Activated CD8-positive, alpha-beta memory T cell treated with anti-CD3 and anti-CD28 coated beads, Interleukin-2, amount 50 U/mL, for 1 hour (primary cell): Measurements from ENCODE around the gene ZNF783.
"Not testable (repeated sequence)": the region's sequence is repeated elsewhere in the genome, so short reads cannot be mapped to it uniquely, and the experiment has no call there.

Experiments
- DNase-seq: peaks from one replicate; pipeline ENCODE4 v3.0.0-alpha.2; 2020; ENCODE audit errors: extremely low read depth

ZNF783 gene

DNA sequence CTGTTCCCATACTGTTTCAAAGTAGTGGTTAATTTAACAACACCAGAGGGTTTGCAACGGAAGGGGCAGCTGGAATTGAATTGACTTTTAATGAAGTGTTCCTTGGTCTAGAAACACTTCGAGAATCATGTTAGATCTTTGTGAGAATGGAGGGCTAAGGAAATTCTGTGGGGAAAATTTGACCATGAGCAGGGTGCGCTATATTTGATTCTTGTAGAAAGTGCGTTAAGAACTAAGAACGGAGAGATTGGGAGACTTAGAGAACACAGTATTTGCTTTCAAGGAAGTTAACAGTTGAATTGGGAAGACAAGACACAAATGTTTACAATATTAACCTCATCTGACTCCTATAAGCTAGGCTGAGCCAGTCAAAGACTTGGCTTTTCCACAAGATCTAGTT lies 21.4 kb upstream of the ZNF783 start:
- DNase-seq, result no peak

DNA sequence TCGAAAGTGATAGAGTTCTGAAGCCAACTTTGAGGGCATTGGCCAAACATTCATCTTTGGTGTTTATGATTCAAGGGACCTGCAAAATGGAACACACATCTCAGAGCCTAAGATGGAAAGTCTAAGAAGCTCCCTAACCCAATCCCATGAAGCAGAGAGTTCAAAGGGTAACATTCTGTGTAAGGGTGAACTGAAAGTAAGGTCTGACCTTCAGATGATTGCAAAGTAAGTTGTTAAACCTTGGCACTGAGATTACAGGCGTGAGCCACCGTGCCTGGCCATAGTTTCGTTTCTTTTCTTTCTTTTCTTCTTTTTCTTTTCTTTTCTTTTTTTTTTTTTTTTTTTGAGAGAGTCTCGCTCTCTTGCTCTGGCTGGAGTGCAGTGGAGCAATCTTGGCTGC lies 20.3 kb upstream of the ZNF783 start:
- no peak for DNase-seq

DNA sequence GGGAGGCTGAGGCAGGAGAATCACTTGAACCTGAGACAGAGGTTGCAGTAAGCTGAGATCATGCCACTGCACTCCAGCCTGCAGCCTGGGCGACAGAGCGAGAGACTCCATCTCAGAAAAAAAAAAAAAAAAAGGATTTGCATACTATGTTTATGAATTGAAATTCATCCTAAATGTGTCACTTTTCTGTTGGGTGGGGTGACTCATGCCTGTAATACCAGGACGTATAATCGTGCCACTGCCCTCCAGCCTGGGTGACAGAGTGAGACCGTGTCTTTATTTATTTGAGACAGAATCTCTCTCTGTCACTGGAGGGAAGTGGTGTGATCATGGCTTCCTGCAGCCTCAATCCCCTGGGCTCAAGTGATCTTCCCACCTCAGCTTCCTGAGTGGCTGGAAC lies 16.8 kb upstream of the ZNF783 start:
- DNase-seq, result no peak

DNA sequence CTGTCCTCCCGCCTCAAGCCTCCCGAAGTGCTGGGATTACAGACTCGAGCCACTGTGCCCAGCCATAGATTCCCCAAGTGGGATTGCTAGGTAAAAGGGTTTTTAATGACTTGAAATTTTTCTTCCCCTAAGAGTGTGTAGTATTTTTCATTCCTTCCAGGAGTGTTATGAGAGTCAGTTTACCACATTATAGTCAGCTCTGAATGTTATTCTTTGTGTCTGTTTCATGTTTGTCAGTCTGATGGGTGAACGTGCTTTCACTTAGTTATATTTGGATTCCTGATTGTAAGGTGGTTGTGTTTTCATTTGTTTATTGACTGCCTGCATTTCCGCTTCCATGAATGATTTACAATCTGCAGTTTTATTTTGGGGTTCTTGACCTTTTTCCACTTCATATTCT lies 16.3 kb upstream of the ZNF783 start:
- DNase-seq, result no peak

DNA sequence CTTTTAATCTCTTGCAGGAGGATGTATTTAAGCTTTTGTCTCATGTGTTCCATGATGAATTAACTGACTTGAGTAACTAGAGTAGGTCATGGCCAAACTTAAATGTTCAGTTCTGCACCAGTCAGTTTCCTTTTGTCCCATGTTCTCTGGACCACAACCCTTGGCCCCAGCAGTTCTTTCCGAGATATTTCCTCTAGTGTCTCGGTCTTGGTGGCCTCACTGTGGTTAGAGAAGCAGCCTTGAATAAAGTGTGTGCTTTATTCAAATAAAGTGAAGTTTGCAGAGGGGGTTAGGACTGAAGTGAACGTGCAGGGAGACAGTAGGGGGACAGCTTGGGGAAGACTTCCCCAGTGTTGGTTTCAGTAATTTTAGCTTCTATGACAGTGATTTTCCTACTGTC lies 13.2 kb upstream of the ZNF783 start:
- DNase-seq, result no peak

DNA sequence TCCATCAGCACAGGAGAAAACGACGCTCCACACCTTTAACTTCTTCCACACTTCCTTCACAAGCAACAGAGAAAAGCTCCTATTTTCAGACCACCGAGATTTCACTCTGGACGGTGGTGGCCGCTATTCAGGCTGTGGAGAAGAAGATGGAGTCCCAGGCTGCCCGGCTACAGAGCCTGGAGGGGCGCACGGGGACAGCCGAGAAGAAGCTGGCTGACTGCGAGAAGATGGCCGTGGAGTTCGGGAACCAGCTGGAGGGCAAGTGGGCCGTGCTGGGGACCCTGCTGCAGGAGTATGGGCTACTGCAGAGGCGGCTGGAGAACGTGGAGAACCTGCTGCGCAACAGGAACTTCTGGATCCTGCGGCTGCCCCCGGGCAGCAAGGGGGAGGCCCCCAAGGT lies 11.8 kb upstream of the ZNF783 start:
- not testable (repeated sequence) for DNase-seq

DNA sequence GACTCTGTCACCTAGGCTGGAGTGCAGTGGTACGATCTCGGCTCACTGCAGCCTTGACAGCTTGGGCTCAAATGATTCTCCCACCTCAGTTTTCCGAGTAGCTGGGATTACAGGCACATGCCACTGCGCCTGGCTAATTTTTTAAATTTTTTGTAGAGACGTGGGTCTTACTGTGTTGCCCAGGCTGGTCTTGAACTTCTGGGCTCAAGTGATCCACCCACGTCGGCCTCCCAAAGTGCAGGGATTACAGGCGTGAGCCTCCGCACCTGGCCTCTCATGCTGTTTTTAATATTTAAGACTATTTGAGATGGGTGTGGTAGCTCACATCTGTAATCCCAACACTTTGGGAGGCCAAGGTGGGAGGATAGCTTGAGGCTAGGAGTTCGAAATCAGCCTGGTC lies 10.5 kb upstream of the ZNF783 start:
- DNase-seq, result not testable (repeated sequence)

DNA sequence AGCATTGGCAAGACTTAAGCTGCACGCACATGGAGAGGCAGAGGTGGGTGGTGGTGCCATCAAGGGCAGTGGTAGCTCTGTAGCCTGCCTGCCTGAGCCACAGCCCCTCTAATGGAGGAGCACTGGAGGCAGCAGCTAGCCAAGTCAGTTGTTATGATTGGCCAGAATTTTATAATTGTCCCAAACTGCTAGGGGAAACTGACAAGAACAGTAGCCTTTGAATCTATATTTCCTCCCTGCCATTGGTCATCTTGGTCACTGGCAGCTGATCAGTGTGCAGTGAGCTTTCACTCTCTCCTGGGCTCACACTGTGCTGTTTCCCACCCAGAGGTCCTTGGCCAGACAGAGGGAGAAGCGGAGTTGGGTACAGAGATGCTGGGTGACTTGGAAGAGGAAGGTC lies 9.6 kb upstream of the ZNF783 start:
- no peak for DNase-seq

DNA sequence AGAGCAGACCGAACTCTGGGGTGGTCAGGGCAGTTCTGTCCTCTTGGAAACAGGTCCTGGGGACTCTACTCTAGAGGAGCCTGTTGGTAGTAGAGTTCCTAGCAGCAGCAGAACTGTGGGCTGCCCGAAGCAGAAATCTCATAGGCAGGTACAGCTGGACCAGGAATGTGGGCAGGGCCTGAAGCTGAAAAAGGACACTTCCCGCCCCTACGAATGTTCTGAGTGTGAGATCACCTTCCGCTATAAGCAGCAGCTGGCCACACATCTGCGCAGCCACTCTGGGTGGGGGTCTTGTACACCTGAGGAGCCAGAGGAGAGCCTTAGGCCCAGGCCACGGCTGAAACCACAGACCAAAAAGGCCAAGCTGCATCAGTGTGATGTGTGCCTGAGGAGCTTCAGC lies 8.3 kb upstream of the ZNF783 start:
- no peak for DNase-seq

DNA sequence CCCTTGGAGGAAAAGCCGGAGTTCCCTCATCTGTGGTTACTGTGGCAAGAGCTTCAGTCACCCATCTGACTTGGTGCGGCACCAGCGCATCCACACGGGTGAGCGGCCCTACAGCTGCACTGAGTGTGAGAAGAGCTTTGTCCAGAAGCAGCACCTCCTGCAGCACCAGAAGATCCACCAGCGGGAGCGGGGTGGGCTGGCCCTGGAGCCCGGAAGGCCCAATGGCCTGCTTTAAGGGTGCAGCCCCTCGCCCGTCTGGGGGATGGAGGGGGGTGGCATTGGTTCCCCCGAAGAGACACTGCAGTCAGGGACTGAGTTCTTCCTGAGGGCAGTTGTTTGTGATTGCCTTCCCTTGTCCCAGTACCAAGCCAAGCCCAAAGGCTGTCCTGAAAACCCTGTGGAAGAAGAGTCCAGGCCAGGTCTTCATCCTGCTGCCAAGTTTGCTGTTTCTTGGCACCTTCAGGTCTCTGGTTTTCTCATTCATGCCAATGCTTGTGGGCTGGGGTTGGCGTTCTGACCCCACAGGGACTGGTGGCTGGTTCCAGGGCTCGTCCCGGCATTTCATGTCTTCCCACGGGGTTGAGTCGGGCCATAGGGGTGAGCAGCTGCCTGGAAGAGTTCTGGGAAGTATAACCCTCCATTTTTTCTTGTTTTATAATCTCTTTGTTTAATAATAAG lies 7.7 kb upstream of the ZNF783 start:
- no peak for DNase-seq

DNA sequence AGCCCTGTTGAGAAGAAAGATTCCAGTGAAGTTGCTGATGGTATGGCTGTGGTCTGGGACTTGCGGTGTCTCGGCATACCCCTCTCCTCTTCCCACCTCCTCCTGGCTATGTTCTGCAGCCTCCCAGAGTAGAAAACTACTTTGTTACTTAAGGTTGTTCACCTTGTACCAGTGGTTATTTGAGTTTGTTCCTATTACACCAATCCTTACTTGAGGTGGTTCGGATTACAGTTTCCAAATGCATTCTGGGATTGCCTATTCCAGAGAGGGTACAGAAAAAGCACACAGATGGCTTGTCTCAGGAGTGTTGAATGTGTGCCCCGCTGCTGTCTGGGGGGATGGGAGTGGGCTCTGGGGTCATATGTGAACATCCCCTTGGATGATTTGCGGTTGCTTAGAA lies 6.8 kb upstream of the ZNF783 start:
- no peak for DNase-seq

DNA sequence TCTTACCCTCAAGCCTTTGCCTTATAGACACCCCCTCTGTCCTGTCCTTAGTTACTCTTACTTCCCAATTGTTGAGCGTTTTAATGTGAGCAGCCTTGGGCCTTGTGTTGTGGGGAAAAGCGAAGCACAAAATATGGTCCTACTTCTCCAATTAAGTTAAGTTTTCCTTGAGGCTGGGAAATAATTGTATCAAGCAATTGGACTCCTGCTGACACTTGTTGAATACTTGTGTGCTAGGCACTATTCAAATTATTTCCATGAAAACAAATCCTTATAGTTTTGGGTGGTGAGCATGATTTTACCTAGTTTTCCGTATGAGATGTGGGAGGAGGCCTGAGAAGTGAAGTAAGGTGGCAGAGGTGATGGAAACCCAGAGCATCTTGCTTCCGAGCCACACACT lies 5.4 kb upstream of the ZNF783 start:
- DNase-seq, result no peak

DNA sequence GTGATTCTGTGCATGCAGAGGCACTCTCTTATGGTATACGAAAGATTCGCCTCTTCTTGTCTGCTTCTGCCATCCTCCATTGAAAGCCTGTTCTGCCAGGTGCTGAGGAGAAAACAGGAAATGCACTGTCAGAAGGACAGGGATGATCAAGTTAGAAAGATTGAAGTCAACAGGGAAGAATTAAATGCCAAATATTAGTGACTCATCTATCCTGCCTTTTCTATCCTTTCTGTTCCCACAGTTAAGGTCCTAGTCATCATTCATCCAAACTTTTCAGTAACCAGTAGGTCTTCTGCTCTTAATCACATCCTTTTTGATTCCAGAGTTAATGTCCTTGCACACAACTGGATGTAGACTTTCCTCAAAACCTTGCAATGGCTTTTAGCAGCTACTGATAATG lies 4.8 kb upstream of the ZNF783 start:
- no peak for DNase-seq

DNA sequence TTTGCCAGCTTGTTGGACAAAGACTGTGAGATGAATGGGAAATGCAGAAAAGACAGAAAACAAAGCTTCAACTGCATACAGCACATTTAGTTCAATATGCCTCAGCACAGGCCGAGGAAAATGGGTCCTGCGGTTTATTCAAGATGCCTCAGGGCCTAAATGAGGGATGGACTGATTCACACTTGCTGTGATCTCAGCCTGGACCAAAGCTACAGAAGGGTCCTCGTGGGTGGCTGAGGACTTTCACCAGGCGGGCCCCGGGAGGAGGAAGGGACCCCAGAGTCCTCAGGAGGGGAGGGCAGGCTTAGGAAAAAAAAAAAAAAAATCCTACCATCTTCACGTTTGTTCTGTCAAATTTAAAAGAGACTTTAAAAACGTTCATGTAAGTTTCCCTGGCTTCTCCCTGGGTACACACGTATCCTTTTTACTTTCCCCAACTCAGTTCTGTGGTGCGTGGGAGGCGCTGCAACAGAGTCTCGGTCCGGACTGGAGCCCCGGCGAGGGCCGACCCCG lies 624 bp upstream of the ZNF783 start:
- no peak for DNase-seq

DNA sequence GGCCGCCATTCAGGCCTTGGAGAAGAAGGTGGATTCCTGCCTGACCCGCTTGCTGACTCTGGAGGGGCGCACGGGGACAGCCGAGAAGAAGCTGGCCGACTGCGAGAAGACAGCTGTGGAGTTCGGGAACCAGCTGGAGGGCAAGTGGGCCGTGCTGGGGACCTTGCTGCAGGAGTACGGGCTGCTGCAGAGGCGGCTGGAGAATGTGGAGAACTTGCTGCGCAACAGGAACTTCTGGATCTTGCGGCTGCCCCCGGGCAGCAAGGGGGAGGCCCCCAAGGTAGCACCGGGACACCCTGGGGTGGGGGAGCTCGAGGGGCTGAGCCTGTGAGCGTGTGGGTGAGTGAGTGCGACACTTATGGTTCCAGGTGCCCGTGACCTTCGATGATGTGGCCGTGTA lies 4.5 kb downstream of the ZNF783 start:
- no peak for DNase-seq

DNA sequence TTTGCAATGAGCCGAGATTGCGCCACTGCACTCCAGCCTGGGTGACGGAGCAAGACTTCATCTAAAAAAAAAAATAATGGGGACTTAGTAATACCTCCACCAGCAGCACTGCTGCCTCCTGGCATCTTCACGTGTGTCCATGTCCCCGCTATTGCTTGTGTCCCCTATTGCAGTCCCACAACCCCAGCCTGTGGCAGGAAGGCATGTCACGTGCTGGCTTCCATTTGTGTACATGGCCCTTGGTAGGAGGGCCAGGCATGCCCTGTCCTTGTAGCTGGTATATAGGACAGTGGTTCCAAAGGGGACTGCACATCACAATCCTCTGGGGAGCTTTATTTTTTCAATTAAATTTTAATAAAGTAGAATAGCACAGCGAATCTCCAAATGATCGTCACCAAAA lies 5.7 kb downstream of the ZNF783 start:
- no peak for DNase-seq

DNA sequence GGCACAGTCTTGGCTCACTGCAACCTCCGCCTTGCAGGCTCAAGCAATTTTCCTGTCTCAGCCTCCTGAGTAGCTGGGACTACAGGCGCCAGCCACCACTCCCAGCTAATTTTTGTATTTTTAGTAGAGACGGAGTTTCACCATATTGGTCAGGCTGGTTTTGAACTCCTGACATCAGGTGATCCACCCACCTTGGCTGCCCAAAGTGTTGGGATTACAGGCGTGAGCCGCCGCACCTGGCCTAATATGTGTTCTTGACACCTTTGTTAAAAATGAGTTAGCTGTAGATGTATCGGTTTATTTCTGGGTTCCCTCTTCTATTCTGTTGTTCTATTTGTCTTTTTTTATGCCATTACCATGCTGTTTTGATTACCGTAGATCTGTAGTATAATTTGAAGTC lies 12.4 kb downstream of the ZNF783 start:
- DNase-seq, result not testable (repeated sequence)

DNA sequence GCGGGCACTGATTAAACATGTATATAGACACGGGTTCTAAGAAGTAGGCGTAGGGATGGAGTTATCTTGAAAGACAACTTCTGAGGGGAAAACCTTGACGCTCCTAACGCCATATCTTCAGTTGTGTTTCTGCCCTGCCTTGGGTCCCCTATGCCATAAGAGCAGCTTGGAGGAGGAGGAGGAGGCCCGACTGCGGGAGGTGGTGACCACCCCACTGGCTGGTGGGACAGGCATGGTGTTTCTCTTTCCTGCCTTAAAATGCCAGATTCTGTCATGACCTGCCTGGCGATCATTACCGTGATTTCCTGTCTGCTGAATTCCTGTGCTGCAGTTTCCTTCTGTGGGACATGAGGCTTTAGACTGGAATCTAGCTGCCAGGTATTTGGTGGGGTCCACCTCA lies 15.9 kb downstream of the ZNF783 start:
- DNase-seq, result no peak

DNA sequence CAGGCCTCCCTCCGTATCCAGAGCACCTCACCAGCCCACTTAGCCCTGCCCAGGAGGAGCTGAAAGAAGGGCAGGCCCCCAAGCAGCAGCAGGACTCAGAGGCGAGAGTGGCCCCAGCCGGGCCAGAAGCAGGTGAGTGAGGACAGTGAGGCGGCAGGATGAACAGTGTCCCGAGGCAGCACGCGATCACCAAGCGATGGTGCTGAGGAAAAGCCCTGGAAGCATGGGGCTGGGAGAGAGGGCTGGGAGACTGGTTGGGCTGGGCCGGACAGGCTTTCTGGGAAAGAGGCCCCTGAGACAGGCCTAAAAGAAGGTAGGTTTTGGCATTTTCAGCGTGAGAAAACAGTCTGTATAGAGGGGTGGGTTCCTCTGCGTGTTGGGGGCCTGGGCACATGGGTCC lies 16.4 kb downstream of the ZNF783 start:
- no peak for DNase-seq

DNA sequence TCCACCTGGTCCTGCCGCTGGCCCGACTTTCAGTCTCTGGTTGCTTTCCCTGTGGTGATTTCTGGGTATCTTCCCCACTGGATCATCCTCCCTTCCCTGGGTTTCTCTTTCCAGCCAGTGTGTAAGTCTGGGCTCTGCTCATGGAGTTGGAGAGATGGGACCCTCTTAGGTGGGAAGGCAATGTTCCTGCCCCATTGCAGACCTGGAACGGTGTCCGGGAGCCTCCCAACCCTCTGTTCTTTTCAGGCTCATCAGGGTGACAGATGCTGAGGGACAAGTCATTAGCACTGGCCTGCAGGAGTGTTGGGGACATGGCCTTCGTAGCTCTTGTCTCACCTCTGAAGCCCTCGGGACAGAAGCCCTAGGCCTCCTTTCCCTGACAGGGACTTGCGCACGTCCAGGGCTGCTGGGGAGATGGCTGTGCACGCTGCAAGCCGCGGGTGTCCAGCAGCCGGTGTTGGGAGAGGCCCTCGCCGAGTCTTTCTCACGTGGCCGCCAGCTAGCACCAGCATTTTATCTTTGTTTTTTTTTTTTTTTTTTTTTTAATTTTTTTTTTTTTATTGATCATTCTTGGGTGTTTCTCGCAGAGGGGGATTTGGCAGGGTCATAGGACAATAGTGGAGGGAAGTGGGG lies 17.2 kb downstream of the ZNF783 start:
- no peak for DNase-seq

DNA sequence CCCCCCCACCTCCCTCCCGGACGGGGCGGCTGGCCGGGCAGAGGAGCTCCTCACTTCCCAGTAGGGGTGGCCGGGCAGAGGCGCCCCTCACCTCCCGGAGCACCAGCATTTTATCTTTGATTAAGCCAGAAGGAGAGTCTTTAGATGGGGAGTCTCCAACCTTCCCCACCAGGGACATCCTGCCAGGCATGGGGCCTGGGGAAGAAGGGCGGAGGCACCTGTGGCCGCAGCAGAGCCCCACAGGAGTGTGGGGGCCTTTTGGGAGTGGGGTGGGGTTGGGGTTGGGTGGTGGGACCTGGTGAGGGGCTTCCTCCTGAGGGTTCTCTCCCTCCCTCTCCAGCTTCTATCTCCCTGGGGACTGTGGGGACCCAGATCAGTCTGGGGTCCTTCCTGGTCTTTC lies 18.2 kb downstream of the ZNF783 start:
- no peak for DNase-seq

DNA sequence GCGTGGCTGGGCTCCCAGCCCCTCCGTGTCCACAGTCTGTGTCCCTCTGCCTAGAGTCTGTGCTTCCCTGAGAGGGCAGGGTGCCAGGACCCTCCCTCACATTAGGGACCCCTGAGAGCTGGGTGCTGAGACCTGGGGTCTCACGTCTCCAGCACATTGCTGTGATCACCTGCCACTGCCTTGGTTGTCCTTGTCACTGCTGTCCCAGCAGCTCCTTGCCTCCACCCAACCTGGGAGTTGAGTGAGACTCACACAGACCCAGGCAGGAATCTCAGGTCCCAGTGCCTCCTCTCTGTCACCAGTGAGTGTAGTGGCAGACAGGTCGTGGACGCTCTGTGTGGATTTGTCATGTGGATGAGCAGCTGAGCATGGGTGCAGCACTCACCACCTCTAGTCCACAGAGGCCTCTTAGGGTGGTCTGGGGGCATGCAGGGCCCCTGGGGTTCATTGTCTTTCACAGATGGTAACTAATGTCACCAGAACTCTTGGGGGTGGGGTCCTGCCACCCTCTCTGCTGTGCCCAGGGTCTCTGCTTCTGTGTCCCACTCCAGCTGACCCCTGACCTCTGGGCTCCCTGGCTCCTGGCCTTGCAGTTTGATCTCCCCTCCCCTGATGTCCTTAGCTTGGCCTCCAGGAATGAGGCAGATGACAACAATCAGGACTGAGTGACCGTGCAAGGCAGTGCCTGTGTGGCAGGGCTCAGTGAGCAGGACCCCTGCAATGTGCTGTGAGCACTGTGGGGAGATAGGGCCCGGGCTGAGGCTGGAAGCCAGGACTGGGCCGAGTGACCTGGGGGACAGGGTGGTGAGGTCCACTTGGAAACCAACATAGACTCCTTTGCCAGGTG lies 18.9 kb downstream of the ZNF783 start:
- DNase-seq, result no peak
